ENCODE measurements around the gene OR6M1. TPM values are rescaled to one million over a fixed set of nuclear protein-coding genes. Genes with fewer than 3 reads are reported as not detected.

OR6M1 gene, protein sequence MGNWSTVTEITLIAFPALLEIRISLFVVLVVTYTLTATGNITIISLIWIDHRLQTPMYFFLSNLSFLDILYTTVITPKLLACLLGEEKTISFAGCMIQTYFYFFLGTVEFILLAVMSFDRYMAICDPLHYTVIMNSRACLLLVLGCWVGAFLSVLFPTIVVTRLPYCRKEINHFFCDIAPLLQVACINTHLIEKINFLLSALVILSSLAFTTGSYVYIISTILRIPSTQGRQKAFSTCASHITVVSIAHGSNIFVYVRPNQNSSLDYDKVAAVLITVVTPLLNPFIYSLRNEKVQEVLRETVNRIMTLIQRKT
- not detected in 2 replicates for total RNA-seq (2022)
- Bru-seq, nascent RNA = not detected
- BruChase-seq, experiment 1, labeled RNA remaining after a 6-hour chase = not detected
- not detected for BruChase-seq, experiment 2, labeled RNA remaining after a 2-hour chase
- long read RNA-seq = 0 reads

DNA sequence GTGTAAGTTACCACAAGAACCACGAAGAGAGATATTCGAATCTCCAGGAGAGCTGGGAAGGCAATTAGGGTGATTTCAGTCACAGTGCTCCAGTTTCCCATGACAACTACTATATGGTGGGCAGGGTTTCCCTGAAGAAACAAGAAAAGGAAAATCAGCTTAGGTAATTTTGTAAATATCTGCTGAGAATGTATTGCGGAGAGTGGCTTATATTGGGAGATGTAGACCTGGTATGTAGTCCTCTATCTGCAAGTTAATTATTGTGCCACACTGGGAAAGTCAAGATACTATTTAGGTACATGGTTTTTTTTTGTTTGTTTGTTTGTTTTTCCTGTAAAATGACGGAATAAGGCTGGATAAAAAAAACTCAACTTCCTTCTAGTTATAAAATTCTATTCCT, at the start of gene OR6M1:
TSS of gene OR6M1 (minus strand) at position 101 of the 400 bp plus-strand sequence. CDS start at position 101, 0 bp downstream.
- Mint-ChIP-seq H3K9me3 (ENCODE audit: low read depth, unreplicated experiment) (no peaks in the 10 kb centered on the region), H3K4me3 (ENCODE audit: low read depth, unreplicated experiment) (no peak within 1 kb of the TSS), H3K27ac (ENCODE audit: unreplicated experiment) (no peak within 1 kb of the TSS), H3K36me3 (ENCODE audit: insufficient read depth, unreplicated experiment) (no peaks in the 10 kb centered on the region), H3K27me3 (ENCODE audit: unreplicated experiment) (no peaks in the 10 kb centered on the region), H3K4me1 (ENCODE audit: low read depth, unreplicated experiment) (no peaks in the 10 kb centered on the region)
- BruUV-seq (replicated peaks) = no TSS peak
- no peak for DNase-seq
- TF ChIP-seq, protein P1, sequence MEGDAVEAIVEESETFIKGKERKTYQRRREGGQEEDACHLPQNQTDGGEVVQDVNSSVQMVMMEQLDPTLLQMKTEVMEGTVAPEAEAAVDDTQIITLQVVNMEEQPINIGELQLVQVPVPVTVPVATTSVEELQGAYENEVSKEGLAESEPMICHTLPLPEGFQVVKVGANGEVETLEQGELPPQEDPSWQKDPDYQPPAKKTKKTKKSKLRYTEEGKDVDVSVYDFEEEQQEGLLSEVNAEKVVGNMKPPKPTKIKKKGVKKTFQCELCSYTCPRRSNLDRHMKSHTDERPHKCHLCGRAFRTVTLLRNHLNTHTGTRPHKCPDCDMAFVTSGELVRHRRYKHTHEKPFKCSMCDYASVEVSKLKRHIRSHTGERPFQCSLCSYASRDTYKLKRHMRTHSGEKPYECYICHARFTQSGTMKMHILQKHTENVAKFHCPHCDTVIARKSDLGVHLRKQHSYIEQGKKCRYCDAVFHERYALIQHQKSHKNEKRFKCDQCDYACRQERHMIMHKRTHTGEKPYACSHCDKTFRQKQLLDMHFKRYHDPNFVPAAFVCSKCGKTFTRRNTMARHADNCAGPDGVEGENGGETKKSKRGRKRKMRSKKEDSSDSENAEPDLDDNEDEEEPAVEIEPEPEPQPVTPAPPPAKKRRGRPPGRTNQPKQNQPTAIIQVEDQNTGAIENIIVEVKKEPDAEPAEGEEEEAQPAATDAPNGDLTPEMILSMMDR (IDR thresholded peaks at IDR 0.05; ENCODE audit: unreplicated experiment) = no peak
- CTCF ChIA-PET = no interaction called here
- intact Hi-C loops (cut with micrococcal nuclease; ENCODE audit: unreplicated experiment) = no loop called here

DNA sequence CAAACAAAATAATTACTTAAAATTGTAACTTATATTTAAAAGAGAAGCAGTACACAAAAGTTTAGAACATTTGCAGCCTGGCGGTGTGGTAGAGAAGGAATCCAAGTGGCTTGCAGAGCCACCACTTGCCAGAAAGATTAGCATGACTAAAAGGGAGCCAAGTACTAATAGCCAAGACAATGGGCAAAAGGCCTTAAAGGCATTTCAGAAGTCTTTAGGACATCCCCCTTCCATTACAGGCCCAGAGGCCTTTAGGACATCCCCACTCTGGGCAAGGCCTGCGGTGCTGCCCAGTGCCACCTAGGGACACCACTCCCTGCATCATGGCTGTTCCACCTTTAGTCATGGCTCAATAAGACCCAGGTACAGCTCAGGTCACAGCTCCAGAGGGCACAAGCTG, 46.9 kb upstream of the OR6M1 start:
- Mint-ChIP-seq H3K27ac (ENCODE audit: unreplicated experiment) (no peak overlapping the region), H3K36me3 (ENCODE audit: insufficient read depth, unreplicated experiment) (no peaks in the 10 kb centered on the region), H3K4me3 (ENCODE audit: low read depth, unreplicated experiment) (no peak overlapping the region), H3K27me3 (ENCODE audit: unreplicated experiment) (no peaks in the 10 kb centered on the region), H3K9me3 (ENCODE audit: low read depth, unreplicated experiment) (peaks cover 13% of the 10 kb centered on the region), H3K4me1 (ENCODE audit: low read depth, unreplicated experiment) (no peaks in the 10 kb centered on the region)
- TF ChIP-seq, protein P1 (IDR thresholded peaks at IDR 0.05; ENCODE audit: unreplicated experiment) = no peak
- BruUV-seq (replicated peaks) = no TSS peak
- CTCF ChIA-PET = no interaction called here
- intact Hi-C loops (cut with micrococcal nuclease; ENCODE audit: unreplicated experiment) = no loop called here
- DNase-seq = no peak

DNA sequence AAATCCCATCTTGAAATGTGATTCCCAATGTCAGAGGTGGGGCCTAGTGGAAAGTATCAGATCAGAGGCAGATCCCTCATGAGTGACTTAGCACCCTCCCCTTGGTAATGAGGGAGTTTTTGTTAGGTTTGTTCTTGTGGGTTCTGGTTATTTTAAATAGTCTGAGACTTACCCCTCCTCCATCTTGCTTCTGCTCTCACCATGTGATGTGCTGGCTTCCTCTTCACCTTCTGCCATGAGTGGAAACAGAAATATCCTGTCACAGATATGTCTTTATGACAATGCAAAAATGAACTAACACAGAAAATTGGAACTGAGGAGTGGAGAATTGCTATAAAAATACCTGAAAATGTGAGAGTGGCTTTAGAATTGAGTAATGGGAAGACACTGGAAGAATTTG, 46.2 kb upstream of the OR6M1 start:
- Mint-ChIP-seq H3K4me3 (ENCODE audit: low read depth, unreplicated experiment) (no peak overlapping the region), H3K36me3 (ENCODE audit: insufficient read depth, unreplicated experiment) (no peaks in the 10 kb centered on the region), H3K9me3 (ENCODE audit: low read depth, unreplicated experiment) (peaks cover 13% of the 10 kb centered on the region), H3K4me1 (ENCODE audit: low read depth, unreplicated experiment) (no peaks in the 10 kb centered on the region), H3K27me3 (ENCODE audit: unreplicated experiment) (no peaks in the 10 kb centered on the region), H3K27ac (ENCODE audit: unreplicated experiment) (no peak overlapping the region)
- intact Hi-C loops (cut with micrococcal nuclease; ENCODE audit: unreplicated experiment) = no loop called here
- BruUV-seq (replicated peaks) = no TSS peak
- CTCF ChIA-PET = no interaction called here
- TF ChIP-seq, protein P1 (IDR thresholded peaks at IDR 0.05; ENCODE audit: unreplicated experiment) = no peak
- DNase-seq = no peak

DNA sequence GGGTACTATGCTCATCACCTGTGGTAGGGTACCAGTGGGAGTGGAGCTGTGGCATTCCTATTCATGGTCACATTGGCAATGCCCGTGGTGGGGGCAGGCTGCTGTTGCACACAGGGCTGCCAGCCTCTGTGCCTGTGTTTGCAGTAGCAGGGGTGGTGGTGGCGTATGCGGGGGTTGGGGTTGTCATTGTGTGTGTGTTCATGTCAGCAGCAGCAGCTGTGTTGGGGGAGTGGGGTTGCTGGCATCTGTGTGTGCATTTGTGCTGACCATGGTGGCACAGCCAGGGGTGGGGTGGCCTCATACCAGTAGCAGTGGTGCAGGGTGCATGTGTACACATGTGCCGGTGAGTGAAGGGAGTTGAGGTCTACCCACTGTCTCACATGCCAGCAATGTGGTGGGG, 45.0 kb upstream of the OR6M1 start:
- intact Hi-C loops (cut with micrococcal nuclease; ENCODE audit: unreplicated experiment) = no loop called here
- no TSS peak for BruUV-seq (replicated peaks)
- H3K27me3 Mint-ChIP-seq (ENCODE audit: unreplicated experiment) = no peaks in the 10 kb centered on the region
- no peaks in the 10 kb centered on the region for H3K4me1 Mint-ChIP-seq (ENCODE audit: low read depth, unreplicated experiment)
- H3K9me3 Mint-ChIP-seq (ENCODE audit: low read depth, unreplicated experiment) = peaks cover 11% of the 10 kb centered on the region
- no peak for DNase-seq
- CTCF ChIA-PET = no interaction called here
- H3K36me3 Mint-ChIP-seq (ENCODE audit: insufficient read depth, unreplicated experiment) = no peaks in the 10 kb centered on the region
- no peak overlapping the region for H3K27ac Mint-ChIP-seq (ENCODE audit: unreplicated experiment)
- TF ChIP-seq, protein P1 (IDR thresholded peaks at IDR 0.05; ENCODE audit: unreplicated experiment) = no peak
- H3K4me3 Mint-ChIP-seq (ENCODE audit: low read depth, unreplicated experiment) = no peak overlapping the region

All from Calu3 (cell line).